Gastroesophageal sphincter (tissue), 3 donors: ENCODE results near the gene FGF3.

ENCODE experiments used
- POLR2A ChIP-seq, 2 donors: fragments of 450-650 bp; IDR thresholded peaks; one replicate each; pipeline ENCODE4 v1.6.1; 2017; ENCODE audit warnings: antibody characterized with exemption in 2 of 2, mild to moderate bottlenecking in 2 of 2, moderate library complexity in 1 of 2
- TF ChIP-seq, protein P1 (sequence below), 4 experiments: fragments of 200-600 bp in 2 of 4; fragments of 450-650 bp in 2 of 4; sonication (generic) in 1 of 4; IDR thresholded peaks; one replicate each; pipeline ENCODE4 v1.5.1; 2017 to 2019; ENCODE audit warnings: antibody characterized with exemption in 4 of 4, mild to moderate bottlenecking in 2 of 4, moderate library complexity in 2 of 4

- TF ChIP-seq, protein P1, sequence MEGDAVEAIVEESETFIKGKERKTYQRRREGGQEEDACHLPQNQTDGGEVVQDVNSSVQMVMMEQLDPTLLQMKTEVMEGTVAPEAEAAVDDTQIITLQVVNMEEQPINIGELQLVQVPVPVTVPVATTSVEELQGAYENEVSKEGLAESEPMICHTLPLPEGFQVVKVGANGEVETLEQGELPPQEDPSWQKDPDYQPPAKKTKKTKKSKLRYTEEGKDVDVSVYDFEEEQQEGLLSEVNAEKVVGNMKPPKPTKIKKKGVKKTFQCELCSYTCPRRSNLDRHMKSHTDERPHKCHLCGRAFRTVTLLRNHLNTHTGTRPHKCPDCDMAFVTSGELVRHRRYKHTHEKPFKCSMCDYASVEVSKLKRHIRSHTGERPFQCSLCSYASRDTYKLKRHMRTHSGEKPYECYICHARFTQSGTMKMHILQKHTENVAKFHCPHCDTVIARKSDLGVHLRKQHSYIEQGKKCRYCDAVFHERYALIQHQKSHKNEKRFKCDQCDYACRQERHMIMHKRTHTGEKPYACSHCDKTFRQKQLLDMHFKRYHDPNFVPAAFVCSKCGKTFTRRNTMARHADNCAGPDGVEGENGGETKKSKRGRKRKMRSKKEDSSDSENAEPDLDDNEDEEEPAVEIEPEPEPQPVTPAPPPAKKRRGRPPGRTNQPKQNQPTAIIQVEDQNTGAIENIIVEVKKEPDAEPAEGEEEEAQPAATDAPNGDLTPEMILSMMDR (IDR thresholded peaks at IDR 0.05) = no peak
- TF ChIP-seq POLR2A (IDR thresholded peaks at IDR 0.05) = no peak
These were observed 19.6 kb downstream of the FGF3 start for GRCh38 chr11:69799582-69799981.
